GM06990 (cell line): ENCODE results near the gene MUC13.
"Not testable (repeated sequence)": the region's sequence is repeated elsewhere in the genome, so short reads cannot be mapped to it uniquely, and the experiment has no call there.

Experiments
- DNase-seq: peaks from one replicate; pipeline ENCODE4 v3.0.0-alpha.2; 2011; ENCODE audit not compliant: insufficient read length; ENCODE audit errors: extremely low read depth
- H3K27me3 ChIP-seq: replicated peaks from 2 replicates; pipeline ENCODE4 v1.6.0; 2011; ENCODE audit warnings: low read length; ENCODE audit not compliant: control insufficient read depth, insufficient read depth
- H3K36me3 ChIP-seq: 2 replicates; pipeline ENCODE4 v1.5.1; 2011; ENCODE audit warnings: low read length; ENCODE audit not compliant: control insufficient read depth, insufficient read depth
- H3K4me3 ChIP-seq: replicated peaks from 2 replicates; pipeline ENCODE4 v1.5.1; 2011; ENCODE audit warnings: low read depth, mild to moderate bottlenecking, control low read depth, low read length
- CTCF ChIP-seq: IDR thresholded peaks from 2 replicates; pipeline ENCODE4 v1.5.1; 2011; ENCODE audit warnings: low read length, control low read depth, mild to moderate bottlenecking, inconsistent platforms; ENCODE audit not compliant: insufficient read depth, poor library complexity, severe bottlenecking

MUC13 gene

GRCh38 chr3:124960698-124961097 lies 26.1 kb upstream of the MUC13 start:
- TF ChIP-seq CTCF, result no peak
- Histone ChIP-seq H3K36me3 (no peaks in the 10 kb centered on the region), H3K4me3 (no peak overlapping the region), H3K27me3 (no peaks in the 10 kb centered on the region)
- no peak for DNase-seq

GRCh38 chr3:124960105-124960504 lies 25.6 kb upstream of the MUC13 start:
- Histone ChIP-seq H3K36me3 (no peaks in the 10 kb centered on the region), H3K4me3 (no peak overlapping the region), H3K27me3 (no peaks in the 10 kb centered on the region)
- TF ChIP-seq CTCF, result no peak
- no peak for DNase-seq

GRCh38 chr3:124957951-124958350 lies 23.4 kb upstream of the MUC13 start:
- not testable (repeated sequence) for H3K36me3 ChIP-seq, H3K27me3 ChIP-seq, DNase-seq, H3K4me3 ChIP-seq

GRCh38 chr3:124952282-124952855 lies 17.8 kb upstream of the MUC13 start:
- DNase-seq, result no peak
- no peaks in the 10 kb centered on the region for H3K36me3 ChIP-seq
- no peak for TF ChIP-seq CTCF
- no peak overlapping the region for H3K4me3 ChIP-seq
- no peaks in the 10 kb centered on the region for H3K27me3 ChIP-seq

GRCh38 chr3:124951511-124952281 lies 17.1 kb upstream of the MUC13 start:
- no peaks in the 10 kb centered on the region for H3K36me3 ChIP-seq
- H3K4me3 ChIP-seq, result no peak overlapping the region
- H3K27me3 ChIP-seq, result no peaks in the 10 kb centered on the region
- TF ChIP-seq CTCF, result no peak
- no peak for DNase-seq

GRCh38 chr3:124950026-124950425 lies 15.5 kb upstream of the MUC13 start:
- Histone ChIP-seq H3K4me3 (no peak overlapping the region), H3K36me3 (no peaks in the 10 kb centered on the region), H3K27me3 (no peaks in the 10 kb centered on the region)
- no peak for TF ChIP-seq CTCF
- no peak for DNase-seq
